Measurements from ENCODE around the gene VAMP2.
"Not testable (repeated sequence)": the region's sequence is repeated elsewhere in the genome, so short reads cannot be mapped to it uniquely, and the experiment has no call there.

Gene VAMP2

DNA sequence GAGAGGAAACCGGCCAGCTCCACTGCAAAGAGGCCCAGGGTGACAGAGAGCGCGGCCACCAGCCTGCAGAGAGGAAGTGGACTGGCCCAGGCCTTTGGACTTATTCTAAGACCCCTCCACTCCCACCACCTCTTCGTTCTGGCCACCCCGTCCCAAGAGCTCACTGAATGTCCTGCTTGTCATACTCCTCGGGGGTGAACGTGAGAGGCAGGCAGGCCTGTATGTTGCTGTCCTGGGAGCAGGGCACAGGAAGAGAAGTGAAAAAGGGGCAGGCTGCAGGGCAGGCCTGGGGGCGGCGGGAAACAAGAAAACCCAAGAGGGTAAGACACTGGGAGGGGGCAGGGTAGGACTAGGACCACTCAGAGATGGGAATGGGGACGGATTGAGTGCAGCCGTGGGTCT lies 13.0 kb upstream of the VAMP2 start:
- DNase-seq = no peak

DNA sequence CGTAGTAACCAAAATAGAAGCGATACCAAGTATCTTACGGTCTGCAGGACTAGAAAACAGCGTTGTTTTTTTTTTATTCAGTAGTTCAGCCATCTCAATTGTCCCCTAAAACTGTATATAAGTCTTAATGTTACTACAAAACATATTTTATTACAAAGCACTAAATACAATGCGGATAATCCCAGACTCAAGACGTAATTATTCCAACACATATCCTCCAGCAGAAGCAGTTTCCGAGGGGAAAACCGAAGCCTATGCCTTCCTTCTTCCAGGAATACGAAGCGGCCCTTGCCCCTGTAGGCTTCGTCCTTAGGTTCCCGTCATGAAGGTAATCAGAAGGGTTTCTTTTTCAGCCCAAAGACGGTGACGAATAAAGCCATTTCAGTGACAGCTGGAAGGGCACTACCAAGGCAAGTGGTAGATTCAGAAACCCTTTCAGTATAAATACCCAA lies 11.1 kb upstream of the VAMP2 start:
- no peak for DNase-seq

DNA sequence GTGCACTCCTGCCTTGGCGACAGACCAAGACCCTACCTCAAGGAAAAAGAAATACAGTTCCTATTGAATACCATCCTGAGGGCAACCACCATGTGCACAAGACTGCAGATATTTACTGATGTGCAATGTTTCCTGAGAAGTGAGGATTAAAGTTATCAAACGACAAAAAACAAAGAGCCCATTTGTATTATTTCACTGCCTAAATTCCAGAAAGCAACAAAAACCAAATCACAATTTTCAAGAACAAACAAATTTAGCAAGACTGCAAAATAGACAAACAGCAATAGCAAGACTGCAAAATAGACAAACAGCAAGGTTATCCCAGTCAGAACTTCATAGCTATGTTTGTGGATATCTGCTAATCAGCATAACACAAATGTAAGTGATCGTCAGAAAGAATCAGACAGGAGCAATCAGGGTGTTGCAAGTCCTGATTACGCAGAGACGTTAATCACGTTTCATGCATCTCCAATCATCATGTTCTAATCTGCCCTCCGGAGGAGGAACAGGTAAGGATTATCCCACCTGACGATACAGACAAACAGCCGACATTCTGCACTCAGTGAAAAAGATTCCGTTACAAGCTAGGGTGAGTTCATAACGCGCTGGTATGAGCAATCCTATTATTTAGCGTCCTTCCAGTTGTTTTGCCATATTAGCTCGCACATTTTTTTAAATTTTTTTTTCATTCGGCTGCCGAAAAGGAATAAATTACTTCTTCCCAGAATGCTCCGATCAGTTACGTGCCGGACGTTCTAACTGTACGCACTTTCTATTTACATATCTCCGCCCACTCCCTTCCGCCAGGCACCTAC lies 10.5 kb upstream of the VAMP2 start:
- peak; percentile 99 for DNase-seq

DNA sequence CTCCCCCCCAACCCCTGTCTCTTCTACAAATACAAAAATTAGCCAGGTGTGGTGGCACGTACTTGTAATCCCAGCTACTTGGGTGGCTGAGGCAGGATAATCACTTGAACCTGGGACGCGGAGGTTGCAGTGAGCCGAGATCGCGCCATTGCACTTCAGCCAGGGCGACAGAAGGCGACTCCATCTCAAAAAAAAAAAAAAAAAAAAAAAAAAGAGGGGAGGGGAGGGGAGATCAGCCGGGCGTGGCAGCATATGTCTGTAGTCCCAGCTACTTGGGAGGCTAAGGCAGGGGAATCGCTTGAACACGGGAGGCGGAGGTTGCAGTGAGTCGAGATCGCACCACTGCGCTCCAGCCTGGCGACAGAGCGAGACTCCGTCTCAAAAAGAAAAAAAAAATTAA lies 7.4 kb upstream of the VAMP2 start:
- DNase-seq = not testable (repeated sequence)

DNA sequence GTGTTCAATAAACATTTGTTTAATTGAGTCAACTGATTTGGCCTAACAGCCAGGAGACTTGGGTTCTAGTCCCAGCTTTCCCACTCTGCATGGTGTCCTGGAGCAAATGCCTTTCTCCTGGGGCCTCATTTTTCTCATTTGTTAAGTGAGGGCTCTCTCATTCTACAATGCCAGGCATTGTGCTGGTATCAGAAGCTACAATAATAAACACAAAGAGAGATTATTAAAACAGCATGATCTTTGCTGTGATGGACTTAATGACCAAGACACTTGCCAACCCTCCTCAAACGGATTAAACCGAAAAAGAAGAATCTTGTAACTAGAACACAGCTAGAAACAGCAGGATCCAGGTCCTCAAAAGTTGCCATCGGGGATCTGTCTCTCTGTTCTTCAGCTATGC lies 4.8 kb upstream of the VAMP2 start:
- DNase-seq = no peak

DNA sequence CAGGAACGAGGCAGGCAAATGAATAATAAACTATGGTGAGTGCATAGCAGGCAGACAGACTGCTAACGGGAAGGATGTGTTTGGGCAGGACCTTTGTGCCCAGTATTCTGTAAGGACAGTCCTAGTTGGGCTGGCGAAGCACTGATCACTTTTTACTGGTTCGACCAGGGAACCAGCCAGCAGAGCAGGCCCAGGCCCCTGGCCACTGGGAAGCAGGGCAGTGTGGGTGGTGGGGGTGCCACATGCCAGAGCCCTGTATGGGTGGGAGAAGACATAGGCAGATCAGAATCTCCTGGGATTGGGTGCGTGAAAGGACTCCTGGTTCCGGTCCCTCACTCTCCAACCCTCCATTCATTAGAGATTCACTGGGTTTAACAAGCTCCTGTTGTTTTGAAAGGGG lies 4.0 kb upstream of the VAMP2 start:
- DNase-seq = no peak

DNA sequence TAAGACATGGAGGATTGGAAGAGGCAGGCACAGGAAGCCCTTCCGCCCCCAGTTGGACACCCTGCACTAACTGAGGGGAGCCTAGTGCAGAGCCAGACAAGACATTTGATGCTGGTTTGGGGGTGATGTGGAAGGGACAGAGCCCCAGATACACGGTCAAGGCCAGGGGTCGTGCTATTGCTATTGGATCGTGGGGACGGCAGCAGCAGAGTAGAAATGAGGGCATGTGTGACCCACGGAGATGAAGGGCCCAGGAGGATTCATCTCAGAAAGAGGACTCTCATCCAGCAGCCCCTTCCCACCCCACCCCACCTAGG lies 2.0 kb upstream of the VAMP2 start:
- no peak for DNase-seq

DNA sequence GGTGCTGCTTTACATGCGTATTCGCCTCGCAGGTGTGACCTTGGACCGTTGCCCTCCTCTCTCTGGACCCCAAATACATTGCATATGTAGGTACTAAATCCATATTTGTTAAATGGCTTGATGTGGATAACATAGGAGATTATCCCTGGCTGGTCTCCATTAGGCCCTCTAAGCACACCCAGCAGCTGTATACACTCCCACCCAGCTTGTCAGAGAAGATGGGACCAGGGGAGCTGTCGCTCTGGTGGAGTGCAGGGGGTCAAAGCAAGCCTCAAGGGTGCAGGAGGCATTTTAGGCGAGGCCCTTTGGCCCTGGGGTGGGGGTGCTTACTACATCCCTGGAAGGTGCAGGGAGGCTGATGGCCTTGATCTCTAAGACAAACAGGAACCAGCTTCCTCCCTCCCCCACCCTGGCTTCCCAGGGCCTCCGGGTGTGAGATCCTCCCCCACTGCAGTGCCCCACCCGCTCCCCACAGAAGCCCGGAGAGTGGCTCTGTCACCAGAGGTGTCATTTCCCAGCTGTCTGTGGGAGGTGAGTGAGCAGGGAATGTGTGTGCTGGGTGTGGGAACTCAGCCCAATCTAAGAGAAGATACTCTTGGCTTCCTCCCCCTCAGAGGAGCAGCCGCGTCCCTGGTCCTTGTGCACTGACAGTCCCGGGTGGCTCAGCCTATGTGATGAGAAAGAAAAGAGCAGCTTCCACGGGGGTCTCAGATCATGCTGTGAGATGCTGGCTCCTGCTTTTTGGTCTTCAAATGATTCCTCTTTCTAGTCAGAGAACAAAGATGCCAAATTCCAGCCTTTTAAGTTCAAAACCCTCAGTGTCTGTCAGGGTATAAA lies 1.4 kb upstream of the VAMP2 start:
- peak; percentile 49 for DNase-seq

DNA sequence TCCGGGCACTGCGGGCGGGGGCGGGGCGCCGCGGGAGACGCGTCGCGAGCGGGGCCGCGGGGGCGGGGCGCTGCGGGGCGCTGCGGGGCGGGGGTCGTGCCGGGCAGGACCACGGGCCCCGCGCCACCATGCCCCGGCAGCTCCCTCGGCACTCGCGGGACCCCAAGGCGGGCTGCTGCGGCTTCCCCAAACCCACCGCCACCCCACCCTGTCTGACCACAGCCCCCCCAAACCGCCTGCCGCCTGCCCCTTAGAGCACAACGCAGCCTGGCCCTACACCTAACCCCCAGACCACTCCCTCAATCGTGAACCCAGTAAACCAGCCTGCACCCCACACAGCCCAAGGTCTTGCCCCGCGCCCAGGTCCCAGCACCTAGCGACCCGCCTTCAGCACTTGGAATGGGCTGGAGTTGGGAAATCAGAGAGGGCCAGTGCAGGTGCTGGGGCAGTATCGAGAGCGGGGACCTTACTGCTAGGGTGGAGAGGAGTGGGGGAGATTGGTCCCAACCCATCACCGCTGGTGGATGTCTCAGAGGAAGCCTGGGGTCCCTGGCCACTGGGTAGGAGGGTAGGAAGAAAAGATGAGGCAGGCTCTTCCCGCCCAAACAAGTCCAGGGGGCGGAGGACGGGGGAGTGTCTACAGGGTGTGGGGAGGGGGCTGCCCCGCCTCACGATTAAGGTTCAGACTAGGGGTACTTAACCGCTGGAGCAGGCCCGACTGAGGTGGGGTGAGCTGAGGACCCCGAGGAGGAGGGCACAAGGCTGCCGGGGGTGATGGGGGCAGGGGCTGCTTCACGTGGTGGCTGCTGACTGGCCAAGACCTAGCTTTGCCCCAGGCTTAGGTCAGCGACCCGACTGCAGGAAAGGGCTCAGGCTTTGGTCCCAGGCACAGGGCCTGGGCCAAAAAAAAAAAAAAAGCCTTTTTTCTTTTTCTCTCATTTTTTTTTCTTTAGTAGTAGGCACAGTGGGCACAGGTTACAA lies 539 bp upstream of the VAMP2 start:
- DNase-seq = no peak

DNA sequence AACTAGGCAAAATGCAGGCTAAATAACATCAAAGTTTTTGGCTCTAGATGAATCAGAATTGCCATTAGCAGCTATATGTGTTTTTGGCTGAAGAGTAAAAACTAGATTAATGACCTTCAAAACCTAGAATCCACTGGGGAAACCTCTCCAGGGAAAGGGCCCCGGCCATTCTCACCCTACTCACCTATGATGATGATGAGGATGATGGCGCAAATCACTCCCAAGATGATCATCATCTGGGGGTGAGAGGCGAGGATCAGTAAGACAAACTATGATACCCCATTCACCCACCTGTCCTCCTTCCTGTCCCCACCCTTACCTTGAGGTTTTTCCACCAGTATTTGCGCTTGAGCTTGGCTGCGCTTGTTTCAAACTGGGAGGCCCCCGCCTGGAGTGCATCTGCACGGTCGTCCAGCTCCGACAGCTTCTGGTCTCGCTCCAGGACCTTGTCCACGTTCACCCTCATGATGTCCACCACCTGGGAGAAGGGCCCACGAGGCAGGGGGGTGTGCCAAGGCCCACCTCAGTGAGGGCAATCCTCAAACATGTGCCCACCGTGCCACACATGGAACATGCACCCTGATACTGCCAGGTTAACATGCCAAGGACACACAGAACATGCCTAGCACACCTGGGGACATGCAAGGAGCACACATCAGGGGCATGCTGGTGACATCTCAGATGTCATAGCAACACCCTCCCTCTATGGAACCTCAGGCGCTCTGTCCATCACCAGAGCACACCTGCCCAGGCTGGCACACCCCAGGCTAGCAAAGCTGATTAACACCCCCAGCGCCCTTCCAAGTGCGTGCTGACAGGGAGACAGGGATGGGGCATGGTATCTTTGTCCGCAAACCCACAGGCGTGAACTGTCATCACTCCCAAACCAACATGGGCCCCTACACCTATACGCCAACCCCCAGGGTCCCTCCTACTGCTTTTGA lies 1.2 kb downstream of the VAMP2 start:
- no peak for DNase-seq

DNA sequence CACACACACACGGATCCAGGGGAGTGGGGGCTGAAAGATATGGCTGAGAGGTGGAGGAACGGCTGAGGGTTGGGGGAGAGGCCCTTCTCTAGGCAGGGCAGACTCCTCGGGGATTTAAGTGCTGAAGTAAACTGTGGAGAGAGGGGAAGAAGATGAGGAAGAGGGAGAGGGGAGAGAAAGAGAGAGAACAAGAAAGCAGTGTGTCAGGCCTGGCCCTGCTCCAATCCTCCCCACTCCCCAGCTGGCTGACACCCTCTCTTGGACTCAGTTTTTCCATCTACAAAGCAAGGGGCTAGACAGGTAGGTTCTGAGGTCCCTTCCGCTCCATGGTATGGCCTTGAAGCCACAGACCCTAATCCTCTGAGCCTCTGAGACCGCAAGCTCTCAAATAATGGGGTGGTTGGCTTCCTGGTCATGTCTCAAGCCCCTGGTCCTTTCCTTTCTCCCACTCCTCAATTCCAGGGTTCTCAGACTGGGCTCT lies 2.0 kb downstream of the VAMP2 start:
- DNase-seq = no peak

DNA sequence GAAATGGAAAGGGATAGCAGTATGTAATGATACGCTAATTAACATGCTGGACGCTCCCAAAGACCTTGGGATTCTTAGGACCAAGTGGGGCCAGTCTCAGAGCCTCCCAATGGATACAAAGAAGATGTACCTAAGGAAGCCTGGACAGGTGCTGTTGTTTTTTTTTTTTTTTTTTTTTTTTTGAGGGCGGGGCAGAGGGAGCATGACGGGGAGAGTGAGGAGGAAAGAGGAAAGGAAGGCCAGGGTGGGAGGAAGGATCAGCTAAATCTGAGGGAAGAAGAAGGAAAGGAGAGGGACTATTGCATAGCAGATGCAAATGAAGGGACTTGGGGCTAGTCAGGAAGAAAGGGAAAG lies 2.5 kb downstream of the VAMP2 start:
- no peak for DNase-seq

DNA sequence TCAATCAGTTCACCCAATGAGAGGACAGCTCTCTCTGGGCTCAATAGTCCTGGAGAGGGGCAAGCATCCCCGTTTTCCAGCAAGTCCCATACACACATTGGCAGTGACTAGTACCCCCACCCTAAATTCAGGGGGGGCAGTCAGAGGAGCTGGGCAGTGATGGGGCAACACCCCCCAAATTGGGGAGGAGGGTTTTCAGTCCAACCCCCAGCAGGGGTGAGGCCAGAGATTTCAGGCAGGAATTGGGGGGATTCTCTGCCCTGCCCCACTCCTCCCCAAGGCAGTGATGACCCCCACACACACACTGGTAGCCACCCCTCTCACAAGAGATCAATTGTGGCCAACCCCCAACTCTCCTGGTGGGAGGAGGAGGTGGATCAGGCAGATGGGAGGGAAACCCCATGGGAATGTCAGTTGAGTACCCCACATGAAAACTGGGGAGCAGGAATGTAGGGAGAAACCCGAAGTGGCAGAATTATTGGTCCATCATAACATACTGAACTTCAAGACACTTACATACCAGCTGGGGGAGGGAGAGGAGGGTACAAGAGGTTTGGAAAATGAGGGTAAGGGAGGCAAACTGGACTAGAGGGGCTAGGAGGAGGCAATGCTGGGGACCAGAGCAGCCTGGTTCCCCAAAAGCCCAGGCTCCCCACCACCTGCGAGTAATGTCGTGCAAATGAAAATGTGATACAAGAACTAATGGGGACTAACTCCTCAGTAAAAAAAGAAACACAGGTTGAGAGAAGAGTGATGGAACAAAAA lies 3.1 kb downstream of the VAMP2 start:
- no peak for DNase-seq

DNA sequence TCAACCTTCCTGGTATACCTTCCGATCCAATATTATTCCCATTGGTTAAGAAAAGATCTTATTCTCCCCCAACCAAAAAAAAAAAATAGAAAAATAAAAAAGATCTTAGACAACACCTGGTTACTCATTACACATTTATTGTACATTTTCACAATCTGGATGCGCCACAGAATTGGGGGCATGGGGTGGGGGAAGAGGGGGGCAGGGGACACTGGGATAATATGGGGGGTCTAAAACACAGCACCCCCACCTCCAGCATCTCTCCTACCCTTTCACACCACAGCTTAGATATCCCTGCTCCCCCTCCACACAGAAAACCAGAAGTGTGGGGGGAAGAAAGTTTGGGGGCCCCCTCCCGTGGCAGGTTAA lies 3.7 kb downstream of the VAMP2 start:
- no peak for DNase-seq

DNA sequence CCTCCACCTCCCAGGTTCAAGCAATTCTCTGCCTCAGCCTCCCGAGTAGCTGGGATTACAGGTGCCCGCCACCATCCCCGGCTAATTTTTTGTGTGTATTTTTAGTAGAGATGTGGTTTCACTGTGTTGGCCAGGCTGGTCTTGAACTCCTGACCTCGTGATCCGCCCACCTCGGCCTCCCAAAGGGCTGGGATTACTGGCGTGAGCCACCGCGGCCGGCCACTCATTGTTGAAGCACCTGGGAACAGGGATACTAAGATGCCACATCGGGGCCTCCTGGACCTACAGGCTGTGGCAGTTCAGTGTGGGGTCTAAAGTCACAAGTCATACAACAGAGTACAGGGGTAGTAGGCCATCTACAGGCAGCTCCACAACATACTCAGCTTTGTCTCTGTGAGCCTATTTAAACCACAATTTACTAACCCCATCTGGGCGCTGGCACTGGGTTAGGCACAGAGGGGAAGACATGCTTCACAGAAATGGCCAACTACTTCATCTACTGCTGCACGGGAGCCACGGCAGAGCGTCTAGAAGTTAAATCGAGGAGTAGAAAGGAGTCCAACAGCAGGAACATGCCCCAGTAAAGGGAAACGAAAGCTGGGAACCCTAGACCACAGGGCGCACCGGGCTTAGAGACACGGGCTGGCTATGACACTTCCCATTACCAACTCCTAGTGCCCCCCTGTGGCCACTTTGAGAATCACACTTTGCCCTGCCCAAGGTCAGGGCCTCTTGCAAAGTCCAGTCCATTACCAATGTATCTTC lies 4.3 kb downstream of the VAMP2 start:
- peak; percentile 75 for DNase-seq

DNA sequence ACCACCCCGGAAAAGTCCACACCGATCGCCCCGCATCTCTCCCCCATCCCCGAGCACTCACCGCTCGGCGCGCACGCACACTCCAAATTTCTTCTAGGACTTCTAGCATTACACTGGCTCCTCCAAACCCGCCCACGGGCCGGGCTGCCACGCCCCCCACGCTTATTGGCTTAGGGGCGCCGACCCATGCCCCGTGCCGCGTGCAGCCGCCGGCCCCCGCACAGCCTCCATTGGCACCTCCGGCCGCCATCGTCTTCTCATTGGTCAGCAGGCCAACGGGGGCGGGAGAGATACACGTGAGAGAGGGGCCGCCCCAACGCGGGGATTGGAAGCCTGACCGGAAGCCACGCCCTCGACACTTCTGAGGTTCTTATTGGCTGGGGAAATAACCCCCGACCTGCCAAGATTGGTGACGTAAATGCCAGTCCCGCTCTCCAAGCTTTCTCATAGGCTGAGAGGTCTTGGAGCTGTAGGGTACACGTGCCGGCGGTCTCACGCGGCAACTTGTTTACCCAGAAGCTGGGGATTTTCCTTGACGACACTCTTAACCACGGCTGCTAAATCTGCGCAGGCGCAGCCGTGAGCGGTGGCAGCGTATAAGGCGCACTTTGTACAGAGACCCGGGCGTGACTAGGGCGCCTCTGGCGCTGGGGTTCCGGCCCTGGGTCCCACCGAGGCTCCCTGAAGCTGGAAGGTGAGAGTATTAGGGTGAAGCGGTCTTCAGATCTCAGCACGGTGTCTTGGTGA lies 6.3 kb downstream of the VAMP2 start:
- DNase-seq = peak; percentile 100

DNA sequence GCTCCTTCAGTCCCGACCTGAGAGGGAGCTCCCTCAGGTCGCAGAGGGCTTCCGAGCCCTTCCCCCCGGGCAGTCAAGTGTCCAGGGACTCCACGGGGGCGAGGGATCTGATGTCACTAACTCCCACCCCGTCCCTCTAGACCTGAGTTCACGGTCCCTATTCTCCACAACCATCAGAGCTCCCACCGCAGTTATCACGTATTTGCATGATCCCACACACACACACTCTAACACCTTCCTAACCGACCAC lies 6.8 kb downstream of the VAMP2 start:
- DNase-seq = no peak

DNA sequence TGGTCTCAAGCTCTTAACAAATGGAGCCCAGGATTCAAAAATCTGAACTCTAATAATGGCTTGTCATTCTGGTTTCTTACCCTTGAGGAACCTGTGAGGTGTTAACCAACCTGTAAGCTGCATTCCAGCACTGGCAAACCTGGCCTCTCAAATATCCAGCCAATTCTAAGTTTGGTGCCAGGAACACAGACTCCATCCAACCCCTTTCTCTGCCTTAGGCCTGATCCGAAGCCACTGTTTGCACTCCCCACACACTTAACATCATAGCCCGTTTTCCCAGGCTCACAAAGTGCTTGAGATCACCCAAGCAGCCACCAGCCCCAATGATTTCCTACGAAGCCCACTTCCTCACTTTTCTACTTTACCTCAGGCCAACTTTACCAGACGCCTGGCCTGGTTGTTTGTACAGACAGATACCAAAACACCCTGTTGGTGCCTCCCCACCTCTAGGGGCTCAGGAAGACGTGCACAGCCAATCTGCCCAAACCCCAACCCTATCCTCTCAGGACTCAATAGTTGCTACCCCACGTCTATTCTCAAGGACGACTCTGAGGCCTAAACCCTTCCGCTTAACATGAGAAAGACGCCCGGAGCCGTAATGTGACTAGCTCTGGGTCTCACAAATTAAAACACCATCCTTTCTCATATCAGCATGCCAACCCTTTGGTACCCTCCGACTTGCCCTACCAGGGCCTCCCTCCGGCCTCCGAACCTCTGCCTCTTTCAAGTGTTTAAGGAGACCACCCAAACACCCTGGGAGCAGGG lies 7.3 kb downstream of the VAMP2 start:
- no peak for DNase-seq

DNA sequence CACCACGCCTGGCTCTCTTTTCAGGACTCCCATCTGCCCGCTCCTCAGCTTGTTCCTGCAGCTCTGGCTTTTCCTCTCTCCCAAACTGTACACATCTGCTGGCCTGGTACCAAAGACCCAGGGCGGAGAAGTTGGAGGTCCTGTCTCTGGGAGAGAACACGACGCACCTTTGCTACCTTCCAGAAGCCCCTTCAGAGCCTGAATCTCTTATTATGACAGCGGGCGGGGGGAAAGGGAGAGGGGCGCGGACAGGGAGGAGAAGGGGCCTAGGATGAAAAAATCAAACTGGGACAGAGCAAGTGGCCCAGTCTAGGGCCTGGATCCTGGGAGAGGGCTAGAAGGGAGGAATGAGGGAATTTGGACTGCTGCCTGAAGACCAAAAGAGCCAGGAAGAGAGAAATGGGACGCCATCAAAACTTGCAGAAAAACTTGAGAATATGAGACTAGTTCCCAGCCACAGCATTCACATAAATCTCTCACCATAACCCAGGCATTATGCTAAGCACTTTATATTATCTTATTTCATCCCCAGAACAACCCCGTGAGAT lies 8.1 kb downstream of the VAMP2 start:
- no peak for DNase-seq
